Stimulated activated CD8-positive, alpha-beta memory T cell treated with anti-CD3 and anti-CD28 coated beads, Interleukin-4, amount 100 ng/mL, for 1 hour (primary cell): Measurements from ENCODE around the gene MYO18B.

ENCODE experiments used
- DNase-seq, 2 donors: peaks; one replicate each; pipeline ENCODE4 v3.0.0-alpha.2; 2020; ENCODE audit warnings: low read depth in 2 of 2, low spot score in 1 of 2

The MYO18B gene

DNA sequence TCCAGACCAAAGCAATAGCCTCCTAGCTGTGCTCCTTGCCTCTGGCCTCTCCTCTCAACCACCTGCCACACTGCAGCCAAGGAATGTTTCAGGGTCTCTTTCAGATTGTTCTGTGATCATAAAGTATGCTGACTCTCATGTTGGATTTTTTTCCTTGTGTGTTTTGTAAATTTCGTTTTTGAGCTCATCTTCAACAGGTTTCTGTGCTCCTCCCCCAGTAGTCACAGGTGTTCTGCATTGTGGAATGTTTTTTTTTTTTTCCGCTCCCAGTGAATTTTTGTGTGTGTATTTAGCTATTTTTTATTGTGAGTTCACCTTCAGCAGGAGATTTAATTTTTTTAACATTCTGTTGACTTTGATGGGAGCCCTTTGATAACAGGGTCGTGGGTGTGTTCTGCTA lies 153.7 kb downstream of the MYO18B start:
- DNase-seq = no peak

GRCh38 chr22:25896098-25896497 lies 154.1 kb downstream of the MYO18B start:
- no peak for DNase-seq

GRCh38 chr22:25896592-25896991 lies 154.6 kb downstream of the MYO18B start:
- DNase-seq = no peak

- no peak for DNase-seq
Observed at GRCh38 chr22:25898707-25899365, 156.8 kb downstream of the MYO18B start.

DNA sequence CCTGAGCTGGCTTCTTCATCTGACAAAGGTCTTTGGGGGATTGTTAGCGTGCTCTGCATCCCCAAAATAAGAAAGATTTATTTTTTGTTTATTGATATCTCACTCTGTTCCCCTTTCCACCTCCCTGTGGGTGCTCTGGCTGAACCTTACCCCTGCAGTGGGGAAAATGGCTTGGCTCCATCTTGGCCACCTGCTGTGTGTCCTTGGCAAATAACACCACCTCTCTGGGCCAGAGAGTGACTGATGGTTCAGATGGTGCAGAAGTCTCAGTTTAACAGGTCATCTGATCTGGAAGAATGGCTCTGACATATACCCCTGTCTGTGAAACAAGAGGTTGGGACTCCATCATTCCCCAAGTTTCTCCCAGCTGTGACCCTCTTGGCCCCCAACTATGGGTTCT lies 157.6 kb downstream of the MYO18B start:
- no peak for DNase-seq

GRCh38 chr22:25900390-25900789 lies 158.4 kb downstream of the MYO18B start:
- no peak for DNase-seq

- DNase-seq = no peak
Observed at GRCh38 chr22:25900880-25901279, 158.9 kb downstream of the MYO18B start.

DNA sequence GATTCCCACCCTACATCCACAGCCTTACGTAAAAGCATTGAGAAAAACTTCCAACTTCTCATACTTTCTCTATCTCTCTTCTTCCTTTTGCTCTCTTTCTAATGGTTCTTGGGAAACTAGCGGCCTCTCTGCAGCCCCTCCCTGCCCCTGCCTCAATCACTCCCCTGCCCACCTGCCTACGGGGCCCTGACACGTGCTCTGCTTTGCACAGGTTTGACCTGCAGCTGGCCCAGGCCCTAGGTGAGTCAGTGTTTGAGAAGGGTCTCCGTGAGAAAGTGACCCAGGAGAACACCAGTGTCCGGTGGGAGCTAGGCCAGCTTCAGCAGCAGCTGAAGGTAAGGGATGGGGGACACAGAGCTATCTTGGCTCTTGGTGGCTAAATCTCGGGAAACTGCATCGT lies 160.4 kb downstream of the MYO18B start:
- no peak for DNase-seq

GRCh38 chr22:25903294-25903693 lies 161.3 kb downstream of the MYO18B start:
- DNase-seq = no peak

DNA sequence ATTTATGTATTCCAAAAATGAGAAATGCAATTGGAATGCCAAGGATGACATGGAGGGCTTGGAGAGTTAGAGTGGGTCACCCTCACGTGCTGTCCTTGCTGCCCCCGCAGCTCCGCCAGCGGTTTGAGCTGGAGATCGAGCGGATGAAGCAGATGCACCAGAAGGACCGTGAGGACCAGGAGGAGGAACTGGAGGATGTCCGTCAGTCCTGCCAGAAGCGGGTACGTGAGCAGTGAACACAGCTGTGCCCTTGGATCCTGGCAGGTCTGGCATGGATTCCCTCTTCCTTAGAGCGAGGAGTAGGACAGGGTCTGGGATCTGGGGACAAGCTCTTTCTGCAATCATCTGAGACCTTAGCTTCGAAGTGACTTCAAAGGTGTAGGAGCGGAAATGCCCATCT lies 166.2 kb downstream of the MYO18B start:
- DNase-seq = no peak

GRCh38 chr22:25908755-25909154 lies 166.8 kb downstream of the MYO18B start:
- DNase-seq = no peak

- DNase-seq = no peak
Observed at GRCh38 chr22:25909614-25910387, 167.8 kb downstream of the MYO18B start.

DNA sequence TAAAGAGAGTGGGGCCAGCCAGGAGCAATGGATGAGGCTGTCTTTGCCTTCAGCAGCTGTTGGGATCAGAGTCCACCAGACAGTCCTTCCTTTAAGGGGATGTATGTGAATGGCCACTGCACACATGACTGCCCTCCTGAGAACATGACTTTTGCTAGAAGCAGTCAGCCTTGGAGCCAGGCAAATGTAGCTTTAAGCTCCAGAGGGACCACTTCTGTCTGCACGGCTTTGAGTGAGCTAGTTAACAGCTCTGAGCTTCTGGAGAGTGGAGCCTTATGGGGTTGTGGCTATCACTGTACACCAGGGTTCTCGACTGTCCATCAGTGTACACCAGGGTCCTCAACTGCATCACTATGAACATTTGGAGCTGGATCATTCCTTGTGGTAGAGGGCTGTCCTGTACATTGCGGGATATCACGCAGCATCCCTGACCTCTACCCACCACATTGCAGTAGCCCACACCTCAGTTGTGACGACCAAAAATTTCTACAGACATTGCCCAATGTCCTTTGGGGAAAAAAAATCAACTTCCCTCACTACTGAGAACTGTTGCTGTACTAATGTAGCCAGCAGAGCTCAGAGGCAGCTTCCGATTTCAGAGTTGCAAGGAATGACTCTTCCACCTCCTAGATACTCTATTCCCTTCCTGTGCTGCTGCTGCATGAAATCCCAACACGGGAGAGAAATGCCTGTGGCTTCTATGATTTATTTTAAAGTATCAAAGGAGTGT lies 169.4 kb downstream of the MYO18B start:
- DNase-seq = no peak

GRCh38 chr22:25919452-25919851 lies 177.5 kb downstream of the MYO18B start:
- no peak for DNase-seq

GRCh38 chr22:25922141-25922540 lies 180.2 kb downstream of the MYO18B start:
- no peak for DNase-seq

DNA sequence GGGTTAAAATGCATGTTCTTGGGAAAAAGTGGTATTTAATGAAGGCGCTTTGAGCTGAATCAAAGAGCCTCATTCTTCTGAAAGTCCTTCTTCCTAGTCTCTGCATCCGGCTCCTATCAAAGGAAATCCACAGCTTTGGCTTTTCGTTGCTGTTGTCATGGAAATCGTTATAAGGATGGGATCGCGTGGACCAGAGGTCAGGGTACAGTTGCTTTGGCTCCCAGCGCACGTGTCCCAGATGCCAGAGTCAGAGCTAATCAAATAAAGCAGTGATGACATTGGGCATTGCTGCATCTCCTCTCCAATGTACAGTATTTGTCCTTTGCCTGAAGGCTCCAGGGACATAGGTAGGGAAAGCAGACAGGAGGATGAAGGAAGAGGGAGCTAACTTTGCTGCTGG lies 181.9 kb downstream of the MYO18B start:
- no peak for DNase-seq

- DNase-seq = no peak
Observed at GRCh38 chr22:25928038-25928437, 186.1 kb downstream of the MYO18B start.

GRCh38 chr22:25929321-25929878 lies 187.4 kb downstream of the MYO18B start:
- no peak for DNase-seq

DNA sequence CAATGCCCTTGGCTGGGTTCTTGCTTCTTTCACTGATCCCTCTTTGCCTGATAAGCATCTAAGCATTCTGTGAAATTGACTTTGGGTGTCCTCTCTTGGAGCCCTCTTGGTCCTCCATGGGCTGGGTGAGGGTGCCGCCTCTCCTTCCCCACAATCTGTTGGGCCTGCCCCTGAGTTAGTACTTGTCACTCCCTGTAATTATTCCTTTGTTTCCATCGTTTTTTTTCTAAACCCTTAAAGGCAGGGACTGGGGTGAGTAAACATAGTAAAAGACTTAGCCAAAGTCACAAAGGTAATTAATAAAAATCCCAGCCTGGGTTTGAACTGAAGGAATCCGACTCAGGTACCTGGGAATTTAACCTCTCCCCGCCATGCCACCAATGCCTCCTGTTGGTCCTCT lies 188.1 kb downstream of the MYO18B start:
- no peak for DNase-seq

- no peak for DNase-seq
Observed at GRCh38 chr22:25930788-25931310, 188.9 kb downstream of the MYO18B start.

DNA sequence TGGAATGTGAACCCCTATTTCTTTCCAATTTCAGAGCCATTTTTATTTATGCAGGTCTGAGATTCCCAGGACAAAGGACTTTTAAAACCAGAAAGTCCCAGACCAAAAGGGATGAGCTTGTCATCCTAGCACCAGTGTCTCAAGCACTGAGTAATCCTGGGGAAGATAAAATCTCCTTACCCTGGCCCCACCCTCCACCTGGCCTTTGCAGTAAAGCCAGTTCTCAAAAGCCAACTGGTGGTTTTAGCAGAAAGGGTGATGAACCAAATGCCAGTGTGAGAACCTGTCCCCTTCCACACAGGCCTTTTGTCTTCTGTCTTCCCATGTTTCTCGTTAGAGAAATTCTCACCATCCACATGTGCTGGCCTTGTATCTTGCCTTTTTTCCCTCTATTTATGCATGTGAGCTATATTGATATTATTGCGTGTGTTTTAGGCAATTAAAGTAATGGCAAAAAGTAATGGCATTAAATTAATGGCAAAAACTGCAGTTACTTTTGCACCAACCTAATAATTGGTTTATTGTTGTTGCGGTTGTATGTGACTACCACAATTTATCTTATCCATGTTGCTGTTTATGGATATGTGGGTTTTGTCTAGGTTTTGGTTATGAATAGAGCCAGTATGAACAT lies 191.3 kb downstream of the MYO18B start:
- DNase-seq = no peak
